Adrenal gland (tissue), 12 donors: ENCODE measurements around the gene MAP3K20. TPM values are rescaled to one million over a fixed set of nuclear protein-coding genes. Genes with fewer than 3 reads are reported as not detected.

Source experiments
- DNase-seq, 7 donors: peaks; one replicate each; pipeline ENCODE4 v3.0.0-alpha.2; 2019 to 2020
- H3K27ac ChIP-seq, 5 donors: fragments of 200-600 bp; sonication (generic) in 4 of 5; 1 replicate in 3 of 5; 2 replicates in 2 of 5; pipeline versions ENCODE4 v1.5.1 to v1.8.0; 2016 to 2020; ENCODE audit warnings: mild to moderate bottlenecking in 1 of 5
- H3K27me3 ChIP-seq: fragments of 200-600 bp; 2 replicates; pipeline ENCODE4 v1.8.0; 2021
- H3K36me3 ChIP-seq, 2 donors: fragments of 200-600 bp; replicated peaks in 1 of 2; 1 replicate in 1 of 2; 2 replicates in 1 of 2; pipeline versions ENCODE4 v1.5.1 to v1.8.0; 2018 to 2022
- H3K4me1 ChIP-seq, 2 donors: fragments of 200-600 bp; replicated peaks in 1 of 2; 1 replicate in 1 of 2; 2 replicates in 1 of 2; pipeline versions ENCODE4 v1.5.1 to v1.8.0; 2018 to 2021
- H3K4me3 ChIP-seq, 4 donors: fragments of 200-600 bp; sonication (generic) in 3 of 4; one replicate each; pipeline ENCODE4 v1.5.1; 2016 to 2018
- H3K9me3 ChIP-seq, 3 donors: fragments of 200-600 bp; sonication (generic) in 1 of 3; replicated peaks in 1 of 3; 1 replicate in 2 of 3; 2 replicates in 1 of 3; pipeline versions ENCODE4 v1.5.1 to v1.8.0; 2016 to 2021
- POLR2A ChIP-seq, 2 donors: fragments of 450-650 bp; IDR thresholded peaks; one replicate each; pipeline ENCODE4 v1.6.1; 2017; ENCODE audit warnings: antibody characterized with exemption in 2 of 2, mild to moderate bottlenecking in 2 of 2, moderate library complexity in 1 of 2
- WGBS, 4 donors: extraction: QIAGEN DNeasy Blood & Tissue Kit in 2 of 4; methylation state at CpG; one replicate each; pipeline versions ENCODE4 v1.1.5 to v1.1.7; 2013 to 2017; 5-methylcytosine and 5-hydroxymethylcytosine counted together
- intact Hi-C, 2 donors: fragments of 100-400 bp; cut with DNase I; formaldehyde crosslinking; loops; one replicate each; pipeline versions ENCODE4 v1.14.1 to v1.15.0; 2022 to 2023
- polyA plus RNA-seq, 3 donors: library from polyadenylated mRNA; stranded (reverse); fragments of 200-250 nt in 2 of 3; fragments of 350-450 nt in 1 of 3; fragmentation: Illumina TruSeq in 1 of 3; extraction: RNeasy Lipid Tissue Mini Kit (QIAGEN cat#74804) in 1 of 3; gene quantifications; one replicate each; pipeline ENCODE4 v1.2.3, GENCODE V29; 2013 to 2014
- total RNA-seq, 9 donors: library from RNA; depleted of rRNA in 4 of 9; stranded (reverse); fragments of >200 nt in 4 of 9; fragments of 120-200 nt in 1 of 9; fragmentation: NEBNext Ultra II Directional in 1 of 9; extraction: Animal tissue kit (Norgen Biotek cat#: 25700) in 1 of 9; gene quantifications; one replicate each; pipeline versions ENCODE4 v1.1.0 to v1.2.4, GENCODE V29; 2013 to 2023
- TF ChIP-seq, protein P1 (sequence below), 6 experiments: fragments of 450-650 bp in 4 of 6; fragments of 200-600 bp in 2 of 6; sonication (generic) in 1 of 6; IDR thresholded peaks; 1 replicate in 5 of 6; 2 replicates in 1 of 6; pipeline versions ENCODE4 v1.5.1 to v1.8.0; 2016 to 2021; ENCODE audit warnings: antibody characterized with exemption in 6 of 6, mild to moderate bottlenecking in 2 of 6, moderate library complexity in 1 of 6
- donor health status: healthy with polysubstance abuse.
- donor health status: Bipolar disorder and iron deficiency.
- donor health status: DM: yes; HTN: yes; CAD: no.
- donor health status: DM: no; HTN: no; CAD: no.
- donor health status: DM: no; HTN: no; CAD: no.
- donor health status: DM: yes; HTN: yes; CAD: no.

Gene MAP3K20
- total and polyA plus RNA-seq, 12 donors: 8.1 to 54.2 (median 25.4) TPM

DNA sequence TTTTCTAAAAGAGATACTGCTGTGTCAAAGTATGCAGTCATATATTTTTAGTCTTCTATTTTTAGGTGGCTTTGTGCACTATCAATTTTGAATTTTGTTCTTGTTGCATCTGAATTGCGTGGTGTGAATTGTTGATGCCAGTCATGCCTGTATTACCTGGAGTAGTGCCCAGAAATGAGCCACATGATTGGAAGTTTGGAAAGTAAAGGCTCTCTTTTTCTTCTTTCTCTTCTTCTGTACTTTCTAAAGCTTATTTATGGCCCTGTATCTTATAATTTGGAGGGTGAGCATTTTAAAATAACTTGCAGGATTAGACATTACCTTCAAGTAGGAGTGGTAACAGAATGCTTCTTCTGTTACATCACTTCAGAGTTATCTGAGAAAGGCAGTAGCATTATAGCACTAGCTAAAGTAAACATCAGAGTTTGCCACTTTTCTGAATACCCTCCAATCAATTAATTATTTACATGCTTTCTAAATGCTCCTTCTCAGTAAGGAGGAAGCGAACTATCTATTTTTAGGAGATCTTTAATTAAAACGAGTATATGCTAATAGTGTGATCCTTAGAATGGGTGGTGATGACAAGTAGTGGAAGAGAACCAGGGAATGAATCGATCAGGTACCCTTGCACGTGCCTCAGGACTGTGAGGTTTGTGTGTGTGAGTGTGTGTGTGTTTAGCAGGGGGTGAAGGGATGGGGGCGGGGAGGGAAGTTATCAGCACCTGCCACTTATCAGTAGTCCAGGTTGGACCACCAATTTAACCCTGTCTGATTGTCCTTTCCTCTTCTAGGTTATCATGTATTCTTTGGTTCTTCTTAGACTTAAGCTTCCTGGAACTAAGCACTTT is 112.5 kb downstream of the MAP3K20 start:
- Histone ChIP-seq H3K4me3 (no peak overlapping the region), H3K4me1 (peaks cover 8 to 9% of the 10 kb centered on the region in 2 donors), H3K9me3 (no peaks in the 10 kb centered on the region), H3K27me3 (no peaks in the 10 kb centered on the region), H3K36me3 (no peaks in the 10 kb centered on the region), H3K27ac (peak overlapping the region in 1 of 5 donors; percentile 9)
- no peak for TF ChIP-seq POLR2A (IDR thresholded peaks at IDR 0.05)
- TF ChIP-seq, protein P1, sequence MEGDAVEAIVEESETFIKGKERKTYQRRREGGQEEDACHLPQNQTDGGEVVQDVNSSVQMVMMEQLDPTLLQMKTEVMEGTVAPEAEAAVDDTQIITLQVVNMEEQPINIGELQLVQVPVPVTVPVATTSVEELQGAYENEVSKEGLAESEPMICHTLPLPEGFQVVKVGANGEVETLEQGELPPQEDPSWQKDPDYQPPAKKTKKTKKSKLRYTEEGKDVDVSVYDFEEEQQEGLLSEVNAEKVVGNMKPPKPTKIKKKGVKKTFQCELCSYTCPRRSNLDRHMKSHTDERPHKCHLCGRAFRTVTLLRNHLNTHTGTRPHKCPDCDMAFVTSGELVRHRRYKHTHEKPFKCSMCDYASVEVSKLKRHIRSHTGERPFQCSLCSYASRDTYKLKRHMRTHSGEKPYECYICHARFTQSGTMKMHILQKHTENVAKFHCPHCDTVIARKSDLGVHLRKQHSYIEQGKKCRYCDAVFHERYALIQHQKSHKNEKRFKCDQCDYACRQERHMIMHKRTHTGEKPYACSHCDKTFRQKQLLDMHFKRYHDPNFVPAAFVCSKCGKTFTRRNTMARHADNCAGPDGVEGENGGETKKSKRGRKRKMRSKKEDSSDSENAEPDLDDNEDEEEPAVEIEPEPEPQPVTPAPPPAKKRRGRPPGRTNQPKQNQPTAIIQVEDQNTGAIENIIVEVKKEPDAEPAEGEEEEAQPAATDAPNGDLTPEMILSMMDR (IDR thresholded peaks at IDR 0.05): no peak
- peak in 5 of 7 donors; percentile 37 to 63 (median 57) for DNase-seq
- 77 to 83% (median 80%) methylated on average over 6 of the region's 6 CpGs for WGBS, 4 donors
- intact Hi-C loops: no loop called here

DNA sequence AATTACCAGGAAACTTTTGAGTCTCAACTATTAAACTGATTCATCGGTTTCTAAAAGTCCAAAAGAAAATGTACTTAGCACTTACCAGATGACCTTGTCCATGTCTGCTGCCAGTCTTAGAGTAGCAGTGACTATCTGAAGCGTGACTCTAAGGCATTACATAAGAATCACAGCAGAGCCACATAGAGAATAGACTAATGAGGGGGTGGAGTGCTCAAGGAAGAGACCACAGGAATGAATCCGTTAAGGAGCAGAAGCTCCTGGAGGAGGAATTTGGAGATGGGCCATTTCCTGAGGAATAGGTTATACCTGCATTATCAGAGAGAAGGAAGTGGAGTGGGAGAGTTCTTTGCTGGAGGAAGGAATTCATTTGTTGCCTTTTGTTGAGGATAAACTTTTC is 116.0 kb downstream of the MAP3K20 start:
- Histone ChIP-seq H3K27me3 (no peaks in the 10 kb centered on the region), H3K9me3 (no peaks in the 10 kb centered on the region), H3K4me3 (no peak overlapping the region), H3K27ac (no peak overlapping the region), H3K36me3 (no peaks in the 10 kb centered on the region), H3K4me1 (peaks cover 8 to 9% of the 10 kb centered on the region in 2 donors)
- DNase-seq: no peak
- intact Hi-C loops: no loop called here
- WGBS, 4 donors: 61 to 78% (median 65%) methylated on average over 3 of the region's 3 CpGs
- TF ChIP-seq POLR2A (IDR thresholded peaks at IDR 0.05): no peak
- TF ChIP-seq, protein P1 (IDR thresholded peaks at IDR 0.05): no peak

DNA sequence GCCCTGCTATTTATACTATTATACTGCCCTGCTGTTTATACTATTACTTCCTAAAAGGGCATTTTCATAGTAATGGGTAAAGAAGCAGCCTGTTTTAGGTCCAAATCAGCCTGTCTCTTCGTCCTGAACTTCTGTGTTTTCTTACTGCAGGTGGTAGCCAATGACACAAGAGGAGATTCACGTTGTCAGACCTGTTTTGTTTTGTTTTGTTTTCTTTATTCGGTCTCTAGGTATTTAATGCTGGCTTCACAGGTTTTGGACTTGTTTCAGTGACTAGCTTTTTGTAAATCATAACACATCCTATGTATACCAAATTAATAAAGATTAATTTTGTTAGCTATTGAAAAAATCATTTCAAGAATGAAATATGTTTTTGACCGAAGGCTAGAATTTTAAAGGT is 116.4 kb downstream of the MAP3K20 start:
- no peak for TF ChIP-seq POLR2A (IDR thresholded peaks at IDR 0.05)
- TF ChIP-seq, protein P1 (IDR thresholded peaks at IDR 0.05): no peak
- DNase-seq: no peak
- Histone ChIP-seq H3K36me3 (no peaks in the 10 kb centered on the region), H3K27me3 (no peaks in the 10 kb centered on the region), H3K4me1 (peaks cover 8 to 9% of the 10 kb centered on the region in 2 donors), H3K9me3 (no peaks in the 10 kb centered on the region), H3K27ac (no peak overlapping the region), H3K4me3 (no peak overlapping the region)
- WGBS, 4 donors: 82 to 92% (median 88%) methylated on average over 4 of the region's 4 CpGs
- intact Hi-C loops: no loop called here

DNA sequence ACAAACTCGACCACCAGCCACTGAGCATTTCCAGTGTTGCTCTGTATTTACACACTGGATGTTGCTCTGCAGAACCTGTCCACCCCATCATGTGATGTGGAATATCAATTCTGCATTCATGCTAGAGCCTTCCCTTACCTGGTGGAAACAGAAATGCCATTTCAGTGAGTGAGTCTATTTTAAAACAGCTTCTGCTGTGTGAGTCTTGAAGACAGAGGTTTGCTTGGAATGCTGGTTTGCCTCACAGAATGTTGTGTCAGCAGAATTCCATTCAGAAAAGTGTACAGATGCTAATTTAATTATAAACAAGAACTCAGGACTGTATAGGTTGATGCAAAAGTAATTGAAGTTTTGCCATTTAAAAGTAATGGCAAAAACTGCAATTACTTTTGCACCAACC is 118.3 kb downstream of the MAP3K20 start:
- TF ChIP-seq, protein P1 (IDR thresholded peaks at IDR 0.05): no peak
- no peak for TF ChIP-seq POLR2A (IDR thresholded peaks at IDR 0.05)
- H3K36me3 ChIP-seq: no peaks in the 10 kb centered on the region
- intact Hi-C loops: no loop called here
- no peaks in the 10 kb centered on the region for H3K4me1 ChIP-seq
- H3K9me3 ChIP-seq: no peaks in the 10 kb centered on the region
- WGBS, 4 donors: 90 to 100% (median 93%) methylated on average over 1 of the region's 1 CpG
- no peak overlapping the region for H3K27ac ChIP-seq
- H3K4me3 ChIP-seq: no peak overlapping the region
- no peak for DNase-seq
- no peaks in the 10 kb centered on the region for H3K27me3 ChIP-seq
